DND-41 (cell line): Measurements from ENCODE around the gene TMEM125.

Source experiments
- EZH2 ChIP-seq: IDR thresholded peaks from 3 replicates; pipeline ENCODE4 v1.6.1; 2012; ENCODE audit warnings: borderline replicate concordance, low read depth, mild to moderate bottlenecking, moderate library complexity, low read length, inconsistent platforms; ENCODE audit not compliant: severe bottlenecking
- TF ChIP-seq, protein P1 (sequence below): IDR thresholded peaks from 2 replicates; pipeline ENCODE4 v1.5.1; 2012; ENCODE audit warnings: borderline replicate concordance, low read length, moderate library complexity, mild to moderate bottlenecking; ENCODE audit not compliant: poor library complexity, severe bottlenecking; ENCODE audit errors: extremely low read depth

DNA sequence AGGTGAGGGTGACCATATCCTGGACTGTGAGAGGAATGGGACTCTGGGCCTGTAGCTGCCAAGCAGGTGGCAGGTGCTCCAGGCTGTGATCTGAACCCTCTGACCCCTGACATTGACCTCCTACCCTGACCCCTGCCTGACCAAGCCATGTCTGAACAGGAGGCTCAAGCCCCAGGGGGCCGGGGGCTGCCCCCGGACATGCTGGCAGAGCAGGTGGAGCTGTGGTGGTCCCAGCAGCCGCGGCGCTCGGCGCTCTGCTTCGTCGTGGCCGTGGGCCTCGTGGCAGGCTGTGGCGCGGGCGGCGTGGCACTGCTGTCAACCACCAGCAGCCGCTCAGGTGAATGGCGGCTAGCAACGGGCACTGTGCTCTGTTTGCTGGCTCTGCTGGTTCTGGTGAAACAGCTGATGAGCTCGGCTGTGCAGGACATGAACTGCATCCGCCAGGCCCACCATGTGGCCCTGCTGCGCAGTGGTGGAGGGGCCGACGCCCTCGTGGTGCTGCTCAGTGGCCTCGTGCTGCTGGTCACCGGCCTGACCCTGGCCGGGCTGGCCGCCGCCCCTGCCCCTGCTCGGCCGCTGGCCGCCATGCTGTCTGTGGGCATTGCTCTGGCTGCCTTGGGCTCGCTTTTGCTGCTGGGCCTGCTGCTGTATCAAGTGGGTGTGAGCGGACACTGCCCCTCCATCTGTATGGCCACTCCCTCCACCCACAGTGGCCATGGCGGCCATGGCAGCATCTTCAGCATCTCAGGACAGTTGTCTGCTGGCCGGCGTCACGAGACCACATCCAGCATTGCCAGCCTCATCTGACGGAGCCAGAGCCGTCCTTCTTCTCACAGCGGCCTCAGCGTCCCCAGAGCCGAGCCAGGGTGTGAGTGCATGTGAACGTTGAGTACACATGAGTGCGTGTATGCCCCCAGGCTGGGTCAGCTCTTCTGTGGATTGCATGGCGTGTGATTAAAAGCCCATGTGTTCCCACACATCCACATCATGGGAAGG is 3.1 kb downstream of the TMEM125 start:
- TF ChIP-seq, protein P1, sequence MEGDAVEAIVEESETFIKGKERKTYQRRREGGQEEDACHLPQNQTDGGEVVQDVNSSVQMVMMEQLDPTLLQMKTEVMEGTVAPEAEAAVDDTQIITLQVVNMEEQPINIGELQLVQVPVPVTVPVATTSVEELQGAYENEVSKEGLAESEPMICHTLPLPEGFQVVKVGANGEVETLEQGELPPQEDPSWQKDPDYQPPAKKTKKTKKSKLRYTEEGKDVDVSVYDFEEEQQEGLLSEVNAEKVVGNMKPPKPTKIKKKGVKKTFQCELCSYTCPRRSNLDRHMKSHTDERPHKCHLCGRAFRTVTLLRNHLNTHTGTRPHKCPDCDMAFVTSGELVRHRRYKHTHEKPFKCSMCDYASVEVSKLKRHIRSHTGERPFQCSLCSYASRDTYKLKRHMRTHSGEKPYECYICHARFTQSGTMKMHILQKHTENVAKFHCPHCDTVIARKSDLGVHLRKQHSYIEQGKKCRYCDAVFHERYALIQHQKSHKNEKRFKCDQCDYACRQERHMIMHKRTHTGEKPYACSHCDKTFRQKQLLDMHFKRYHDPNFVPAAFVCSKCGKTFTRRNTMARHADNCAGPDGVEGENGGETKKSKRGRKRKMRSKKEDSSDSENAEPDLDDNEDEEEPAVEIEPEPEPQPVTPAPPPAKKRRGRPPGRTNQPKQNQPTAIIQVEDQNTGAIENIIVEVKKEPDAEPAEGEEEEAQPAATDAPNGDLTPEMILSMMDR = no peak
- no peak for TF ChIP-seq EZH2
